Chondrocyte (in vitro differentiated cells): ENCODE results near the gene LYSMD2. TPM values are rescaled to one million over a fixed set of nuclear protein-coding genes. Genes with fewer than 3 reads are reported as not detected.

ENCODE experiments used
- DNase-seq: peaks from one replicate; pipeline ENCODE4 v3.0.0; 2021; ENCODE audit warnings: mixed read lengths, low spot score
- H3K27ac Mint-ChIP-seq: one replicate; pipeline ENCODE4 v1.8.0; 2021; ENCODE audit warnings: mild to moderate bottlenecking, moderate library complexity, mixed read lengths; ENCODE audit not compliant: unreplicated experiment
- H3K27me3 Mint-ChIP-seq: 2 replicates; pipeline ENCODE4 v1.8.0; 2021; ENCODE audit warnings: low read depth, mixed read lengths
- H3K36me3 Mint-ChIP-seq: 2 replicates; pipeline ENCODE4 v1.8.0; 2021; ENCODE audit warnings: low read depth, mixed read lengths
- H3K4me1 Mint-ChIP-seq: 2 replicates; pipeline ENCODE4 v1.8.0; 2021; ENCODE audit warnings: low read depth, mild to moderate bottlenecking, mixed read lengths
- H3K4me3 Mint-ChIP-seq: one replicate; pipeline ENCODE4 v1.8.0; 2021; ENCODE audit warnings: mild to moderate bottlenecking, moderate library complexity, mixed read lengths; ENCODE audit not compliant: unreplicated experiment
- H3K9me3 Mint-ChIP-seq: 2 replicates; pipeline ENCODE4 v1.8.0; 2021; ENCODE audit warnings: low read depth, mixed read lengths
- total RNA-seq: library from RNA; stranded (reverse); gene quantifications from 3 replicates; pipeline ENCODE4 v1.2.1, GENCODE V29; 2021
- TF ChIP-seq, protein P1 (sequence below): fragments of 200-600 bp; sonication (generic); IDR thresholded peaks from 2 replicates; pipeline ENCODE4 v1.5.0; 2021; ENCODE audit warnings: antibody characterized with exemption, mild to moderate bottlenecking, moderate library complexity

LYSMD2 gene
- total RNA-seq, 1 donor from 2014 or later, result 2.7 TPM

DNA sequence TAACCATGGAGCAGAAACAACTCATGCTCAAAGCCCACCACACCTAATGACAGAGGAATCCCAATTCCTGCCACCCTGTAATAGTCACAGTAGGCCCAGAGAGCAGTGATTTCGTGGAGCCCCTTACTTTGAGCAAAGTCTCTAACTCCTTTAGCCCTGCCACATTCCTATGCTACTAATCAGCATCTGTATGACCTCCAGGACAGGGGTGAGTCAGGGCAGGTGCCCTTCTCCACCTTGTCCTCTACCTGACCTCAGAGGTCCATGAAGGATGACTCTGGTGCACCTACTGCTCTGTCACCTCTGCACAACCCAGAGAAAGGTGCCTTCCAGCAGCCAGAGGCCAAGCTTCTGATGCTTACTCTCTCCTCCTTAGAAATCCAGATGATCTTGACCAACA is 62.2 kb downstream of the LYSMD2 start:
- no peaks in the 10 kb centered on the region for H3K36me3 Mint-ChIP-seq
- H3K9me3 Mint-ChIP-seq, result no peaks in the 10 kb centered on the region
- no peak overlapping the region for H3K4me3 Mint-ChIP-seq
- no peak for DNase-seq
- TF ChIP-seq, protein P1, sequence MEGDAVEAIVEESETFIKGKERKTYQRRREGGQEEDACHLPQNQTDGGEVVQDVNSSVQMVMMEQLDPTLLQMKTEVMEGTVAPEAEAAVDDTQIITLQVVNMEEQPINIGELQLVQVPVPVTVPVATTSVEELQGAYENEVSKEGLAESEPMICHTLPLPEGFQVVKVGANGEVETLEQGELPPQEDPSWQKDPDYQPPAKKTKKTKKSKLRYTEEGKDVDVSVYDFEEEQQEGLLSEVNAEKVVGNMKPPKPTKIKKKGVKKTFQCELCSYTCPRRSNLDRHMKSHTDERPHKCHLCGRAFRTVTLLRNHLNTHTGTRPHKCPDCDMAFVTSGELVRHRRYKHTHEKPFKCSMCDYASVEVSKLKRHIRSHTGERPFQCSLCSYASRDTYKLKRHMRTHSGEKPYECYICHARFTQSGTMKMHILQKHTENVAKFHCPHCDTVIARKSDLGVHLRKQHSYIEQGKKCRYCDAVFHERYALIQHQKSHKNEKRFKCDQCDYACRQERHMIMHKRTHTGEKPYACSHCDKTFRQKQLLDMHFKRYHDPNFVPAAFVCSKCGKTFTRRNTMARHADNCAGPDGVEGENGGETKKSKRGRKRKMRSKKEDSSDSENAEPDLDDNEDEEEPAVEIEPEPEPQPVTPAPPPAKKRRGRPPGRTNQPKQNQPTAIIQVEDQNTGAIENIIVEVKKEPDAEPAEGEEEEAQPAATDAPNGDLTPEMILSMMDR, result no peak
- H3K27me3 Mint-ChIP-seq, result peaks cover 34% of the 10 kb centered on the region
- H3K4me1 Mint-ChIP-seq, result no peaks in the 10 kb centered on the region
- H3K27ac Mint-ChIP-seq, result no peak overlapping the region

Other genes with a start within 250 kb of the LYSMD2 start
- gene DMXL2, start 114.9 kb downstream of the LYSMD2 start, total RNA-seq, result 20.0 to 25.0 TPM (median 20.7 TPM) in 3 replicates
- not detected in 3 replicates for gene SCG3, start 56.2 kb downstream of the LYSMD2 start, total RNA-seq
- gene TMOD2, start 13.9 kb upstream of the LYSMD2 start, total RNA-seq, result 5.7 to 7.8 TPM (median 6.7 TPM) in 3 replicates
- gene TMOD3, start 92.0 kb upstream of the LYSMD2 start, total RNA-seq, result 44.3 to 56.9 TPM (median 44.4 TPM) in 3 replicates
- gene LEO1, start 234.1 kb upstream of the LYSMD2 start, total RNA-seq, result 17.5 to 24.0 TPM (median 17.7 TPM) in 3 replicates